Breast epithelium (tissue), 4 donors: ENCODE results near the gene ACTL10. TPM values are rescaled to one million over a fixed set of nuclear protein-coding genes. Genes with fewer than 3 reads are reported as not detected.

Experiments used
- DNase-seq, 2 donors: peaks; one replicate each; pipeline ENCODE4 v3.0.0-alpha.2; 2019; ENCODE audit warnings: low spot score in 2 of 2
- H3K27ac ChIP-seq, 2 donors: fragments of 200-600 bp; sonication (generic) in 1 of 2; one replicate each; pipeline ENCODE4 v1.5.1; 2016 to 2019; ENCODE audit warnings: mild to moderate bottlenecking in 1 of 2
- H3K27me3 ChIP-seq, 2 donors: fragments of 200-600 bp; sonication (generic) in 1 of 2; one replicate each; pipeline versions ENCODE4 v1.5.1 to v1.6.0; 2017 to 2019; ENCODE audit warnings: control low read depth in 1 of 2, mild to moderate bottlenecking in 1 of 2
- H3K36me3 ChIP-seq: fragments of 200-600 bp; one replicate; pipeline ENCODE4 v1.5.1; 2019
- H3K4me1 ChIP-seq, 2 donors: fragments of 200-600 bp; sonication (generic); one replicate each; pipeline ENCODE4 v1.5.1; 2016 to 2019; ENCODE audit warnings: control low read depth in 1 of 2
- H3K4me3 ChIP-seq, 3 donors: fragments of 200-600 bp; sonication (generic); 1 replicate in 2 of 3; 2 replicates in 1 of 3; pipeline ENCODE4 v1.5.1; 2016 to 2019; ENCODE audit warnings: mild to moderate bottlenecking in 3 of 3, moderate library complexity in 2 of 3
- H3K9me3 ChIP-seq, 2 donors: fragments of 200-600 bp; sonication (generic) in 1 of 2; one replicate each; pipeline ENCODE4 v1.5.1; 2016 to 2019; ENCODE audit warnings: control low read depth in 1 of 2
- CTCF ChIP-seq, 3 donors: fragments of 450-650 bp; IDR thresholded peaks; one replicate each; pipeline ENCODE4 v1.5.1; 2016 to 2017; ENCODE audit warnings: antibody characterized with exemption in 3 of 3, mild to moderate bottlenecking in 3 of 3, moderate library complexity in 3 of 3
- POLR2A ChIP-seq: fragments of 450-650 bp; IDR thresholded peaks from one replicate; pipeline ENCODE4 v1.6.1; 2016; ENCODE audit warnings: antibody characterized with exemption, mild to moderate bottlenecking, moderate library complexity
- POLR2AphosphoS5 ChIP-seq, 3 donors: sonication (generic); formaldehyde crosslinking; IDR thresholded peaks; one replicate each; pipeline ENCODE4 v1.6.1; 2017; ENCODE audit warnings: antibody characterized with exemption in 3 of 3
- intact Hi-C: fragments of 100-400 bp; cut with DNase I; formaldehyde crosslinking; loops from one replicate; pipeline ENCODE4 v1.15.1; 2023; ENCODE audit warnings: low total_unique reads
- total RNA-seq, 3 donors: library from RNA; depleted of rRNA; stranded (reverse); fragments of >200 nt; gene quantifications; one replicate each; pipeline ENCODE4 v1.1.0, GENCODE V29; 2016

Gene ACTL10
- total RNA-seq, 3 donors from 2014 or later: 1.4 to 3.4 (median 2.6) TPM

- Histone ChIP-seq H3K36me3 (no peaks in the 10 kb centered on the region), H3K27me3 (no peaks in the 10 kb centered on the region), H3K27ac (no peak overlapping the region), H3K4me1 (peaks cover 0 to 5% of the 10 kb centered on the region in 2 donors), H3K9me3 (no peaks in the 10 kb centered on the region), H3K4me3 (no peak overlapping the region)
- no peak for TF ChIP-seq POLR2A
- TF ChIP-seq POLR2AphosphoS5 (IDR thresholded peaks at IDR 0.05): no peak
- TF ChIP-seq CTCF (IDR thresholded peaks at IDR 0.05): no peak
- intact Hi-C loops: loop anchor here (10.0 kb wide), 1 partner anchor 194 kb away; no protein-coding TSS in a partner anchor
- no peak for DNase-seq
Measured at GRCh38 chr20:33658929-33659328, 7.8 kb upstream of the ACTL10 start.

GRCh38 chr20:33659341-33660034 is 7.3 kb upstream of the ACTL10 start:
- no peaks in the 10 kb centered on the region for H3K27me3 ChIP-seq
- peaks cover 0 to 5% of the 10 kb centered on the region in 2 donors for H3K4me1 ChIP-seq
- no peak overlapping the region for H3K27ac ChIP-seq
- H3K4me3 ChIP-seq: no peak overlapping the region
- no peak for TF ChIP-seq POLR2A
- TF ChIP-seq POLR2AphosphoS5 (IDR thresholded peaks at IDR 0.05): no peak
- TF ChIP-seq CTCF (IDR thresholded peaks at IDR 0.05): no peak
- no peaks in the 10 kb centered on the region for H3K36me3 ChIP-seq
- no peaks in the 10 kb centered on the region for H3K9me3 ChIP-seq
- intact Hi-C loops: loop anchor here (10.0 kb wide), 1 partner anchor 195 kb away; no protein-coding TSS in a partner anchor
- DNase-seq: no peak

GRCh38 chr20:33660035-33660684 is 6.6 kb upstream of the ACTL10 start:
- Histone ChIP-seq H3K27ac (no peak overlapping the region), H3K36me3 (no peaks in the 10 kb centered on the region), H3K4me1 (peaks cover 0 to 5% of the 10 kb centered on the region in 2 donors), H3K27me3 (no peaks in the 10 kb centered on the region), H3K4me3 (no peak overlapping the region), H3K9me3 (no peaks in the 10 kb centered on the region)
- intact Hi-C loops: no loop called here
- TF ChIP-seq CTCF (IDR thresholded peaks at IDR 0.05) (no peak), POLR2AphosphoS5 (IDR thresholded peaks at IDR 0.05) (no peak), POLR2A (no peak)
- DNase-seq: no peak

- H3K4me1 ChIP-seq: peaks cover 0 to 5% of the 10 kb centered on the region in 2 donors
- H3K27ac ChIP-seq: no peak overlapping the region
- H3K4me3 ChIP-seq: no peak overlapping the region
- intact Hi-C loops: no loop called here
- H3K27me3 ChIP-seq: no peaks in the 10 kb centered on the region
- no peak for DNase-seq
- no peaks in the 10 kb centered on the region for H3K9me3 ChIP-seq
- TF ChIP-seq POLR2AphosphoS5 (IDR thresholded peaks at IDR 0.05) (no peak), CTCF (IDR thresholded peaks at IDR 0.05) (no peak), POLR2A (no peak)
- no peaks in the 10 kb centered on the region for H3K36me3 ChIP-seq
Measured at GRCh38 chr20:33660685-33661058, 6.1 kb upstream of the ACTL10 start.

GRCh38 chr20:33662172-33662571 is 4.6 kb upstream of the ACTL10 start, which contains the start of gene C20orf144:
Gene C20orf144, plus strand, starts transcription at chr20:33662327. Its CDS starts 19 bp downstream, at chr20:33662346.
- intact Hi-C loops: no loop called here
- Histone ChIP-seq H3K27ac (peak within 1 kb of the TSS; percentile 89 to 90), H3K9me3 (no peaks in the 10 kb centered on the region), H3K36me3 (no peaks in the 10 kb centered on the region), H3K27me3 (no peaks in the 10 kb centered on the region), H3K4me1 (peaks cover 0 to 5% of the 10 kb centered on the region in 2 donors), H3K4me3 (peak within 1 kb of the TSS; percentile 66 to 97 (median 72))
- TF ChIP-seq CTCF (IDR thresholded peaks at IDR 0.05) (no peak), POLR2A (no peak), POLR2AphosphoS5 (IDR thresholded peaks at IDR 0.05) (no peak)
- no peak for DNase-seq
